AG09309 (cell line): ENCODE results near the gene CDAN1.

Source experiments
- DNase-seq: peaks from one replicate; pipeline ENCODE4 v3.0.0-alpha.2; 2010; ENCODE audit warnings: low read depth
- H3K4me3 ChIP-seq: 2 replicates; pipeline ENCODE4 v1.5.1; 2011; ENCODE audit warnings: mild to moderate bottlenecking, low read depth, low read length, moderate library complexity; ENCODE audit not compliant: control insufficient read depth
- TF ChIP-seq, protein P1 (sequence below): IDR thresholded peaks from 2 replicates; pipeline ENCODE4 v1.5.1; 2011; ENCODE audit warnings: mild to moderate bottlenecking, low read depth, low read length, inconsistent platforms; ENCODE audit not compliant: insufficient read depth, control insufficient read depth; ENCODE audit errors: missing control alignments

CDAN1 gene

GRCh38 chr15:42749266-42749665, 12.3 kb upstream of the CDAN1 start:
- TF ChIP-seq, protein P1, sequence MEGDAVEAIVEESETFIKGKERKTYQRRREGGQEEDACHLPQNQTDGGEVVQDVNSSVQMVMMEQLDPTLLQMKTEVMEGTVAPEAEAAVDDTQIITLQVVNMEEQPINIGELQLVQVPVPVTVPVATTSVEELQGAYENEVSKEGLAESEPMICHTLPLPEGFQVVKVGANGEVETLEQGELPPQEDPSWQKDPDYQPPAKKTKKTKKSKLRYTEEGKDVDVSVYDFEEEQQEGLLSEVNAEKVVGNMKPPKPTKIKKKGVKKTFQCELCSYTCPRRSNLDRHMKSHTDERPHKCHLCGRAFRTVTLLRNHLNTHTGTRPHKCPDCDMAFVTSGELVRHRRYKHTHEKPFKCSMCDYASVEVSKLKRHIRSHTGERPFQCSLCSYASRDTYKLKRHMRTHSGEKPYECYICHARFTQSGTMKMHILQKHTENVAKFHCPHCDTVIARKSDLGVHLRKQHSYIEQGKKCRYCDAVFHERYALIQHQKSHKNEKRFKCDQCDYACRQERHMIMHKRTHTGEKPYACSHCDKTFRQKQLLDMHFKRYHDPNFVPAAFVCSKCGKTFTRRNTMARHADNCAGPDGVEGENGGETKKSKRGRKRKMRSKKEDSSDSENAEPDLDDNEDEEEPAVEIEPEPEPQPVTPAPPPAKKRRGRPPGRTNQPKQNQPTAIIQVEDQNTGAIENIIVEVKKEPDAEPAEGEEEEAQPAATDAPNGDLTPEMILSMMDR: no peak
- DNase-seq: no peak
- no peak overlapping the region for H3K4me3 ChIP-seq

DNA sequence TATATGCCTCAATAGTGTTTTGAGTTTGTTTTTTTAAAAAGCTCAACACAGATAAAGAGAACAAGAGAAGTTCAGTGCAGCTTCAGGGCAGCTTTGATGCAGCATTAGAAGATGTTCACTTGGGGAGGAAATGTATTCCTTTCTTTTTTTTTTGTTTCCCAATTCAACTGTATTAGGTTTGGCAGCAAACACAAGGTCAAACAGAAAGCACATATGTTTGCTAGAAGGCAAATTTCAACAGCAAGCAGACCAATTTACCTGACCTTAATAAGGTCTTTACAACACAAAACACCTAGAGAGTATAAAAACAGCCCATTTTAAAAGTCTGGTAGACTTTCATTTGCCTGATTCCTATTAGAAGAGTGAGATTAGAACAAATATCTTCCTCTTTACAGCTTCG, 7.3 kb upstream of the CDAN1 start:
- TF ChIP-seq, protein P1: no peak
- H3K4me3 ChIP-seq: no peak overlapping the region
- no peak for DNase-seq

DNA sequence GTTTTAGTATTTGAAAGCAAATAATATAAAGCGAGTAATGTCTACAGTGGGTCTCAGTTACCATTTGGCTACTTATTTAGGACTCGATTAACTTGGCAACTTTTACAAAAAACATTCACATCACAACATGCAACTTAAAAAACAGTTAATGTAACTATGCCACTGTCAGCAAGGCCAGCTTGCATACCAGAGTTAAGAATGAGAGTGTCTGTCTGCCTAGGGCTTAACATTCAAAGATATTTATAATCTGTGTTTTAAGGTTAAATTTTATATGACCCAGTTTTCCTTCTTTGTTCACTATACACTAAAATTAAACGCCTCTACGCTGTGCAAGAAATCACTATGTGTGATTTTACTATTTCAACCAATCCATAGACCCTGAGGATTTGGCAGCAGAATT, 5.2 kb upstream of the CDAN1 start:
- no peak overlapping the region for H3K4me3 ChIP-seq

GRCh38 chr15:42741710-42742109, 4.8 kb upstream of the CDAN1 start:
- TF ChIP-seq, protein P1: no peak
- DNase-seq: no peak

More for the DNA sequence above, 5.2 kb upstream of the CDAN1 start:
- no peak for DNase-seq
- TF ChIP-seq, protein P1: no peak

GRCh38 chr15:42737529-42738328, 801 bp upstream of the CDAN1 start:
- TF ChIP-seq, protein P1: peak; percentile 27
- H3K4me3 ChIP-seq: peak overlapping the region; percentile 60
- no peak for DNase-seq

More at GRCh38 chr15:42741710-42742109, 4.8 kb upstream of the CDAN1 start:
- no peak overlapping the region for H3K4me3 ChIP-seq

DNA sequence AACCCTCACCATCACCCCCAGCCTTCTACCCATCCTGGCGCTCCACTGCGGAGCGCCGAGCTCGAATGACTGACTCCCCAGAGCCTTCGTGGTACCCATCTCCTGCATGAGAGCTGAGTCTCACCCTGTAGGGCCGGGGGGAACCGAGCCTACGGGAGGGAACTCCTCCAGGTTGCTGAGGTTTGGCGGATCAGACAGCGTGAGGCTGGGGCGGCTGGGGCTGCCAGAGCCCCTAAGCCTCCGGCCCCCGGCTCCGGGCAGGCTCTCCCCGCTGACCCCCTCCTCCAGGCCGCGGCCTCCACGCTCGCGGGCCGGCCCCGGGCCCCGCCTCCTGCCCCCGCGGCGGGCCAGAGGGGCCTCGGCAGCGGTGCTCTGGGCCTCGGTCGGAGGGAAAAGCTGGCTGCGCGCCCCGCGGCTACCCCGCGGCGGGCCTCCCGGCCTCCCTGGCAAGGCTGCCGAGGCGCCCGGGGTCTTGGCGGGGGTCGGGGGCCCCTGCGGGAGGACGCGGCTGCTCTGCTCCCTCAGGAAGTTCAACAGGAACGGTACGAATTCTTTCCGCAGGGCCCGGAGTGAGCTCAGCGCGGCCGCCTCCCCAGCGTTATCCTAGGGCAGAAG, 643 bp downstream of the CDAN1 start:
- DNase-seq: no peak
- peak overlapping the region; percentile 79 for H3K4me3 ChIP-seq
- TF ChIP-seq, protein P1: no peak
